NCI-H187 (cell line): ENCODE measurements around the gene DOC2B.
"Not testable (repeated sequence)": the region's sequence is repeated elsewhere in the genome, so short reads cannot be mapped to it uniquely, and the experiment has no call there.

Experiments used
- DNase-seq, 2 experiments: peaks; one replicate each; lab custom pipeline; 2025; lab: John Stamatoyannopoulos, UW

DOC2B gene

GRCh38 chr17:181245-182049 lies at the start of gene DOC2B:
TSS of gene DOC2B (minus strand) at chr17:181650. CDS start at chr17:181479, 171 bp downstream.
- no peak for DNase-seq

GRCh38 chr17:230395-230770 lies 48.9 kb upstream of the DOC2B start:
- no peak for DNase-seq

- no peak for DNase-seq
These were observed 48.4 kb upstream of the DOC2B start for GRCh38 chr17:229709-230394.

GRCh38 chr17:228951-229708 lies 47.7 kb upstream of the DOC2B start:
- DNase-seq: no peak

DNA sequence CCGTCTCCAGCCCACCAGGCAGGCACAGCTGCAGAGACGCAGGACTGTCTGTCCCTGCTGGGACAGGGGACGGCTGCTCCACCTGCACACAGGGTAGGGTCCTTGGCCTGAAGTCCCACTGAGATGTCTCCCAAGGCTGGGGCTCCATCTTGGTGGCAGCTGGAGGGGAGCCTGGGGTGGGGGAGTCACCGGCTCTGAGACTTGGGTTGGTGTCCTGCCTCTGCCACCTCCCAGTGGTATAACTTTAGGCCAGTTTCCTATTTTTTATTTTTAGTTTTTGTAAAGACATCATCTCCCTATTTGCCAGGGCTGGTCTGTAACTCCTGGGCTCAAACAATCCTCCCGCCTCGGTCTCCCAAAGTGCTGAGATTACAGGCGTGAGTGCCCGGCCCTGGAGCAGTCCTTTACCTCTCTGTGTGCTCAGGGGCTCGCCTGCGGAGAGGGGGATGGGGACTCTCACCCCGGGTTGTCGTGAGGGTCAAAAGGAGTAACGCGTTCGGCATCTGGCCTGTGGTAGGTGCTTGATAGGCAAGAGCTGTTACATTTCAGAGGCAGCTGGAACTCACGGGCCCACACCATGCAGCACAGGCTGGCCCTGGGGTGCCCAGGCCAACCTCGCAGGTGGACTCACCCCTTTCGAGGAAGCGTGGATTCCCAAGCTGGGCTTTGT lies 46.6 kb upstream of the DOC2B start:
- DNase-seq: no peak

DNA sequence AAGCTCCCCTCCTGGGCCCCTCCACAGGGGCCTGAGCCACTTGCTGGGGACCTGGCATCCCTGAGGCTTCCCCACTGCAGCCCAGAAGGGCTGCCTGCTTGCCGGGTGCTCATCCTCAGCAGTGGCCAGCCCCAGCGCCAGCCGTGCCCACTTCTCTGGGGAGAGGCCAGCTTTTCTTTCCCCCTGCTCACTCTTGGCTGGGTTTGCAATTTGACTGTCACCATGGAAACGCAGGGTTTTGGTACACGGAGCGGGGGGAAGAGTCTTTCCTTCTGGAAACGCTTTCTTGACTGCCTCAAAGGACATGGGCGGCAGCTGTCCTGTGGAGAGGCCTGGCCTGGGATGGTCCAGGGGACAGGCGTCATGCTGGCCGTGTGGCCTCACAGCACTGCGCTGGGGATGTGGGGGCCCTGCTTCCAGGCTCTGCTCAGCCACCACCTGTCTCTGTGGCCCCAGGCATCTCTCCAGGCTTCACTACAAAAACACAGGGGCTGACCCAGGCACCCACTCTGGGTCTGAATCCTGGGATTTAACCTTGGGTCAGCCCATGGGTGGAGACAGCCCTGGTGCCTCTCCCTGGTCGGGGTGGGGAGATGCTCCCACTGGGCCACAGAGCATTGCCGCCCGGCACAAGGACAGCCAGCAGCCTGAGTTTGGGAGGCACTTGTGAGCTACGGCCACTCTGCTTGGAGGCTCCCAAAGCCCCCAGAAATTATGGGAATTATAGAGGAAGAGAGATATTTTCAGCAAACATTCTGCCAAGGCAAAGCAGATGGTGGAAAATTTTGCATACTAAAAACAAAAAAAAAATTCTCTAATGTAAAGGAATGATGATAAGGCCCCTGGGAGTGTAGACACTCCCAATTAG lies 45.9 kb upstream of the DOC2B start:
- no peak for DNase-seq

DNA sequence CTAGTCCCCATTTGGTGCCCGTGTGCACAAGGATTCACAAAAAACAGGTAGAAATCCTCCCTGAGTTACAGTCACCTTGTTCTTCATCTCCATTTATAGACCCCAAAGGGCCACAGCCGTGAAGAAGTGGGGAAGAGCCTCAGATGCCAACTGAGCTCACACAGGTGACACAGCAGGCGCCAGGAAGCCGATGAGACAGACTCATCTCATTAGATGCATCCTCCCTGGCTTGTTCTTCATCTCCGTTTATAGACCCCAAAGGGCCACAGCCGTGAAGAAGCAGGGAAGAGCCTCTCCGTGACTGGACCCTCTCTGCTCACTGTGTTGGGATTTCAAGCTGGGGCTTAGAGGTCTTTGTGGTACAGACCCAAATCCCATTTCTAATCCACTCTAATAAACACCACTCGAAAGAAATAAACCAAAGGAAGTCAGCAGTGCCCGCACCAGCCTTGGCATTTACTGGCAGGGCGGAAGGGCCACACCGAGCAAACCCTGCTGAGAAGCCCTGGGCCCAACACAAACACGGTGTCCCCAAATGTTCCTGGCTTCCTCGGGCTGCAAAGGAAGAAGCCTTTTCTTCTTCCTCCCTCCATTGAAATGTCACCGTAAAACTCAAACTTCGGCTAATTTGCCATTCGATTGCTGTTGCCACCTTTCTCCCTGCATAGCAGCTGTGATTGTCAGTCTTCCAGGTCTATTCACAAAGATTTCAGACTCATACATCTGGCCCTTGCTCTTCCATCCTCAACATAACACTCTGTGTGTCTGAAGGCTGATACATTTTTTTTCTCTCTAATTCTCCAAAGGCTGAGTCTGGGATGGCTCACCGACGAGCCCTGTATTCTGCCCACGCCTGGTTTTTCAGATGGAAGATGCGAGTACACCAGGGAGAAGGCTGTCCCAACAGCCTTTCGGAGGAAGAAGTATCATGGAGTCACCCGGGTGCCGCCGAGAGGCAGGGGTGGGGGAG lies 44.9 kb upstream of the DOC2B start:
- no peak for DNase-seq

DNA sequence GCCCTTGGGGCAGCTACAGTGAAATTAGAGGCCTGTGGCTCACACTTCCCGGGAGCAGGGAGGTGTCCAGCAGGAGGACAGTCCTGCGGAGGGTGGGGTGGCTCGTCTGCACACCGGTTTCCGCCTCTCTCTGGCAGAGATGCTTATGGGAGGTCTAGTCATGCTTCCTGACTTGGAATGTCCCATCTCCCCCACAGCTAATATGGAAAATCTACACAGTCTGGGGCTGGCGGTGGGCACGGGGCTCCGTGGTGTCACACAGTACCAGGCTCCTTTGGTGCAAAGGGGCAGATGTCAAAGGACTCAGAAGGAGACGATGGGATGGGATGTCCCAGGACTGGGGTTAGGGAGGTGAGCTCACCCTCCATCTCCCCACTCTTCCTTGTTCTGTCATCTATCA lies 44.1 kb upstream of the DOC2B start:
- no peak for DNase-seq

DNA sequence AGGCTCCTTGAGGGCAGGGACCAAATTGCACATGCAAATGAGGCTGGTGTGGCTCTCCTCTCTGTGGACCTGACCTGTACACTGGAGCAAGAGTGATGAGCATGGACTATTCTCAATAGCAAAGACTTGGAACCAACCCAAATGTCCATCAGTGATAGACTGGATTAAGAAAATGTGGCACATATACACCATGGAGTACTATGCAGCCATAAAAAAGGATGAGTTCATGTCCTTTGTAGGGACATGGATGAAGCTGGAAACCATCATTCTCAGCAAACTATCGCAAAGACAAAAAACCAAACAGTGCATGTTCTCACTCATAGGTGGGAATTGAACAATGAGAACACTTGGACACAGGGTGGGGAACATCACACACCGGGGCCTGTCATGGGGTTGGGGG lies 43.1 kb upstream of the DOC2B start:
- DNase-seq: not testable (repeated sequence)

- no peak for DNase-seq
These were observed 42.4 kb upstream of the DOC2B start for GRCh38 chr17:223723-224471.

DNA sequence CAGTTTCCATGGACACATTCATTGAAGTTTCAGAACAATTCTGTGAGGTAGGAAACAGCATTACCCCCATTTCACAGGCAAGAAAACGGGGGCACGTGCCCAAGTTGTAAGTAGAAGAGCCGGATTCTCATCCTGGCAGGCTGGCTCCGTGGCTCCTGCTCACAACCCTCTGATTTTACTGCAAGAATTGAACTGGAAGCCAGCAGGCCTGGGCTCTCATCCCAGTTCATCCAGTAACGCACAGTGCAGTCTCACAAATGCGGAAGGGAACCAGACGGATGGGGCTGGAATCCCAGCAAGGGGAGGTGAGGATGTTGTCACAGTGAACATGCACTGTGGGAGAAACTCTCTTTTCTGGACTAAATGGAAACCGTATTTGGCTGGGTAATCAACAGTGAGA lies 40.7 kb upstream of the DOC2B start:
- DNase-seq: no peak

DNA sequence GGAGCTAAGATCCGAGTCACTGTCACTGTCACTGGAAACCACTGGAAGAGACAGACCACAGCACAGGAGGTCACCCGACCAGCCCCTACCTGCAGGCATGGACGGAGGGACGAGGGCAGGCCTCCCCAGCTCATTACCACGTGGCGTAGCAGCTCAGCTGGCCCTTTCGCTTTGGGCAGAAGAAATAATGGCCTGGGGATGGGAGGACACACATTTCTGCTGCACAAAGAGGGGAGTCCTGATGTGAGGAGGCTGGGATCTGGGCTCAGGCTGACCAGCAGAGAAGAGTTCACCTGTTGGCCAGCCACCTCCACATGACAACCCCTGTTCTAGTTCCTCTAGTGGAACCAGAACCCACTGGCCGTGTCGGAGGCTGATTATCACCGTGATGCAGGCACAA lies 38.2 kb upstream of the DOC2B start:
- DNase-seq: no peak

DNA sequence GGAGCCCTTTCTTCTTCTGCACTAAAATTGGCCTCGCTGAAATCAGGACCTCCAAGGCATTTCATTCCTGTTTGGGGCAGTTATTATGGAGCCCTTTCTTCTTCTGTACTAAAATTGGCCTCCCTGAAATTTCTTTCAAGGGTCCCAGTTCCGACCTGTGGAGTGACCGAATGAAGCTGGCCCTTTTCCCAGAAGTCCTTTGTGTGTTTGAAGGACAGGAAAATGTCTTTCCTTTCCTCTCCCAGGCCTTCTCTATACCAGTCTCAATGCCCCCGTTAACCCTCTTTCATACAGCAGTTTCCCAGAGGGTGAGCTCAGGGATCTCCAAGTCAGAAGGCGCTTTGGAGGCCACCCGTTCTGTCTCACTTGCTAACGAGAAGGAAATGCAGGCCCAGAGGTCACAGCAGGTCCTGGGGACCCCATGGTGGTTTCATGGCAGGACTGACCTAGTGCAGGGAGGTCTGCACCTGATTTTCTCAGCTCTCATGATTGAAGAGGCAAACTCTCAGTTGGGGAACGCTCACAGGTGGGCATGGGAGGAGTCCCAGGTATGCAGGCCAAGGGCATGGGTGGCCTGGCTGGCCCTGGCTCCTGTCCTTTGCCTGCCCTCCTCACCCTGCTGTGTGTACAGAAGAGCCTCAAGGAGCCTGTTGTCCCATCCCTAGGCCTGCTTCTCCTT lies 37.1 kb upstream of the DOC2B start:
- DNase-seq: no peak

GRCh38 chr17:216625-217024 lies 35.2 kb upstream of the DOC2B start:
- no peak for DNase-seq

- not testable (repeated sequence) for DNase-seq
These were observed 34.4 kb upstream of the DOC2B start for GRCh38 chr17:215563-216478.

GRCh38 chr17:214881-215331 lies 33.5 kb upstream of the DOC2B start:
- no peak for DNase-seq

DNA sequence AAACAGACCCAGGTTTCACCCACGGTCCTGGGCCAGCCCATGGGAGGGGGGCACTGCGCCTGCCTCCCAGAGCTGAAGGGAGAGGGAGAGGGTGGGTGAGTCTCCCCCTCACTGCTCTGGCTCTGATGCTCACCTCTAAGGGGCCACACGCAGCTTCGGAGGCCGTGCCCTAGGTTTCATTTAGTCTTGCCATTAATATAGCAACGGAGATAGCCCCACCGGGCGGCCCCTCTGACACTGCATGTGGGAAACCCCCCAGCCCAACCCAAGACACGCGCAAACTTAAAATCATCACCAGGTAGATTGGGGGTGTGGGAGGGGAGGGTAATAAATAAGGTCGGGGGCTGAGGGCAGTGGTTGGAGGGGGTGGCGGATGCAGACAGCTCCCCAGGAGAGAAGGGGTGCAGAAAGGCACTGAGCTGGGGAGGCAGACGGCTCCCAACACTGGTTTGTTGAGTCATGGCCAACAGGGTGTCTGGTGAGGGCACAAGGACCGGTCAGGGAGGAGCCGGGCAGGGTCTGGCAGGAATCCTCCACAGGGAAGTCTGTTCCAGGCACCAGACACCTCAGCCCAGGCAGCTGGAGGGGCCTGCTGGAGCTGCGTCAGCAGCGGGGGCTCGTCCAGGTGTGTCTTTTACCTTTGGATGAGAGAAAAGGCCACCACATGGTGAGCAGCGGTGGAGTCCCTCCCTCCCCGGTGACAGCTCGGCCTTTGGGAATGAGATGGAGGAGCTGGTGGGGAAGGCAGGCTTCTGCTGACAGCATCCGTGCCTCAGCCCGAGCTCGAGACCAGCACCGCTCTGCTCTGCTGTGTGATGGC lies 32.0 kb upstream of the DOC2B start:
- no peak for DNase-seq
